ENCODE measurements around the gene STARD9.

- no peak for TF ChIP-seq CTCF (IDR thresholded peaks at IDR 0.05)
- no peak for TF ChIP-seq YY1 (IDR thresholded peaks at IDR 0.05; ENCODE audit: low read depth)
- no peak for TF ChIP-seq RAD21 (IDR thresholded peaks at IDR 0.05; ENCODE audit: low read length)
- no peak for TF ChIP-seq MAX (IDR thresholded peaks at IDR 0.05; ENCODE audit: low read depth)
- TF ChIP-seq POLR2AphosphoS5 (IDR thresholded peaks at IDR 0.05; ENCODE audit: low read depth, low read length): no peak
- TF ChIP-seq JUND (IDR thresholded peaks at IDR 0.05): no peak
- TF ChIP-seq NFIC (IDR thresholded peaks at IDR 0.05; ENCODE audit: borderline replicate concordance): no peak
- TF ChIP-seq ZBTB33 (IDR thresholded peaks at IDR 0.05; ENCODE audit: borderline replicate concordance, low read depth): no peak
- TF ChIP-seq TAF1 (IDR thresholded peaks at IDR 0.05; ENCODE audit: borderline replicate concordance, low read depth, low read length): no peak
- no peak for TF ChIP-seq EP300 (IDR thresholded peaks at IDR 0.05; ENCODE audit: borderline replicate concordance in 1 of 2, low read depth in 1 of 2, low read length in 1 of 2)
Observed at GRCh38 chr15:42686281-42686680, 110.9 kb downstream of the STARD9 start.
